ENCODE data around the gene SMIM41. TPM values are rescaled to one million over a fixed set of nuclear protein-coding genes. Genes with fewer than 3 reads are reported as not detected.

SMIM41 gene
- polyA plus RNA-seq (2013, experiment 1 of 2; ENCODE audit: insufficient read length): not detected
- polyA plus RNA-seq (2013, experiment 2 of 2; ENCODE audit: insufficient read length): not detected

DNA sequence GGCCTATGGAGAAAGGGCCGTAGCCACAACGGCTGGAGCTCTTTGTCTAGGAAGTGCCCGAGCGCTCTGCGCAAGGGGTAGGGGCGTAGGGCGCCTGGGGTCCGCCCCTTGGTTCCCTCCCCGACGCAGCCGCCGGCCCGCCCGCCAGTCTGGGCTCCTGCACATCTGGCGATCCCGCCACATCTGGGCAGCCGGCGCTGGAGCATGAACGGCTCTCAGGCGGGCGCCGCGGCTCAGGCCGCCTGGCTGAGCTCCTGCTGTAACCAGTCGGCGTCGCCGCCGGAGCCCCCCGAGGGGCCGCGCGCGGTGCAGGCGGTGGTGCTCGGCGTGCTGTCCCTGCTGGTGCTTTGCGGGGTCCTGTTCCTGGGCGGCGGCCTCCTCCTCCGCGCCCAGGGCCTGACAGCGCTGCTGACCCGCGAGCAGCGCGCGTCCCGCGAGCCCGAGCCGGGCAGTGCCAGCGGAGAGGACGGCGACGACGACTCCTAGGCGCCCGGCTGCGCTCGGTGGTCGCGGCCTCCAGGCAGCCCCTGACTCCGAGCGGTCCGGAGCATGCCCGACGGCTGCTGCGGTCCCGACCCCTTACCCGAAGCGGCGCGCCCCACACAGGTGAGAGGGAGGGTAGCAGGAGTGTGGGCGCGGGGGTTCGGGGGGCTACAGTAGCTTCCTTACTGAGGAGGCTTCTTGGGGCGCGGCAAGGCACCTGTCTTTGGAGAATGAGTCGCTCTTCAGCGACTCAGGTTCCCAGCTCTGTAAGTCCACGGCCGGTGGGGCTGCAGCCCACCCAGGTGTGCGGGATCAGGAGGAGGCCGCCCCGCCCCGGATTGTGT, at the start of gene SMIM41:
SMIM41 (plus strand) TSS at position 129 of the 827 bp plus-strand sequence; CDS start at position 205, 76 bp downstream.
- DNase-seq: no peak

DNA sequence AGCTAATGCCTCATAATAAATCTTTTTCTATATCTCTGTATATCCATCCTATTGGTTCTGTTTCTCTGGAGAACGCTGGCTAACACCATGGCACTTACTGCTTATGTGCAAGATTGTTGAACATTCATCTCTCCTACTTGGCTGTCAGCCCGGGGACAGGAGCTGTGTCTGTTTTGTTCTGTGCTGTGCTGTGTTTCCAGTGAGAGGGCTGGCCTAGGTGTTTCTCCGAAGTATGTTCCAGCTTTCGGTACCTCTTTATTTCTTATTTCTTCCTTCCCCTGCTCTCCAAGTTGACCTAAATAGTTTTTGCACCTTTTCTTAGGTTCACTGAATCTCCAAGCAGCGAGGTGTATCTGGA, 47.1 kb upstream of the SMIM41 start:
- DNase-seq: peak; percentile 44

DNA sequence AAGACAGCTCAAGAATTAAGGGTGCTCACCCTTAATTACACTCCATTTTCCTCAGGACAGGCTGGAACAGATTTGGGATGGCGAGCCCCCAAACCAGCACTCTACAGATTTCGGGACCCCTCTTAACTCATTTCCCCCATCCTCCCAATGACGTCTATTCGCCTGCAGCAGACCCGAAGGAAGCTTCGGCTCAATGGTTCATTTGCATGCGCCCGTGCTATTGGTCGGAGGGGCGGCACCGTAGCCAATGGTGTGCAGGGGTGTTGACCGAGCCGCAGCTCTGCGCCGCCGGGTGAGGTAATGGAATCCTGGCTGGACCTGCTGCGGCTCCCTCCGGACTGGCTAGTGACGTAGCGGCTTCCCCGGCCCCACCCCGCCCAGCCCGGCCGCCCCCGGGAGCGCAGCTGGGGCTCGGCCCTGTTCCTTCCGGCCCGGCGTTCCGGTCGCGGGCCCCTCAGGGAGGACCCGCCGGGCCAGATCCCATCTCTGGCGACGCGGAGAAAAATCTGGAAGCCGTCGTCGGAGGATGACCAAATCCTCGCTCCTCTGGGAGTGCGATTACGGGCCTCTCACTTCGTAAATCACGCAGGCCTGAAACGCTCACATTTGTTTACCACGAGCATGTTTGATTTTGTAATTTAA, 46.6 kb upstream of the SMIM41 start:
- peak; percentile 97 for DNase-seq

DNA sequence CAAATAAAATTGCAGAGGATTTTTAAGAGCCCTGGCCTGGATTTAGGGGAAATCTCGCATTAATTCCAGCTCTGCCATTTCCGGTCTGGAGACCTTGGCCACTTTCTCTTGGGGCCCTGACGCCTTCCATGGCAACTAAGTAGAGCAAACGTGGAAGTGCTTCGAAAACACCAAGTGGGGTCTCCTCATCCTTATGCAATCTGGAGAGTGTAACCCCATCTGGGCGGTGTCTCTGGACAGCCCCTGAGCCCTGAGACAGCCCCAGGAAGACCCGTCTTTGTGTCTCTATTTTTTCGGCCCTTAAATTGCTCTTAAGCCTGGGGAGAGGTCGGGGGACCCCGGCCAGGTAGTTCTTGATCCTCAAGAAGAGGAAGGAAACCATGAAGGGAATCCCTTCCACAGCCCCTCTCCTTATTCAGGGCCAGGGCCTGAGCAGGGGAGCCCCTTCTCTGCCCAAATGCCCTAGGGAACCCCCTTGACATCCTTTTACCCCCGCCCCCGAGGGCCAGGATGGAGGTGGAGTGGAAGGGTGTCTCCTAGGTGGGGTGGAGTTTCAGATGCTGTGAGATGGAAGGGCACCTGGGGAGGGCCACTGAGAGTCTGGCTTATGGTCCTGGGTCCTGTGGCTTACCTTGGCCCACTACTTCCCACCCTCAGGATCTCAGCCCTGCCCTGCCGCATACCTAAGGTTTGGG, 45.9 kb upstream of the SMIM41 start:
- no peak for DNase-seq

DNA sequence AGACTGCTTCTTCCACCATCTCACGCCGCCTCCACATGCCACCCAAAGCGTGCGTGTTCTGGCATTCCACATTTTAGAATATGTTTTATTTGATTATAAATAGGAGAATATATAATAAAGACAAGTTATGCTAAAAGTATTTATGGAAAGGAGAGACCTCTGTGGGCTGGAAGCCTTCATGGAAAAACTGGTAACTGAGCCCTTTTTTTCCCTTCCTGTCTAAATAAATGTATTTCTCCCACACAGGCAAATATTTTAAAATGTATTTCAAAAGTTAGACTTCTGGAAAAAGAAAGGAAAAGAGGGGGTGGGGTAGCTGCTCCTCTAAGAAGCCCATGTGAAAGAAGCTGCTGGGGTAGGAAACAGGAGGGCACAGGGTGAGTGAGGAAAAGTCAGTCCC, 44.3 kb upstream of the SMIM41 start:
- no peak for DNase-seq

DNA sequence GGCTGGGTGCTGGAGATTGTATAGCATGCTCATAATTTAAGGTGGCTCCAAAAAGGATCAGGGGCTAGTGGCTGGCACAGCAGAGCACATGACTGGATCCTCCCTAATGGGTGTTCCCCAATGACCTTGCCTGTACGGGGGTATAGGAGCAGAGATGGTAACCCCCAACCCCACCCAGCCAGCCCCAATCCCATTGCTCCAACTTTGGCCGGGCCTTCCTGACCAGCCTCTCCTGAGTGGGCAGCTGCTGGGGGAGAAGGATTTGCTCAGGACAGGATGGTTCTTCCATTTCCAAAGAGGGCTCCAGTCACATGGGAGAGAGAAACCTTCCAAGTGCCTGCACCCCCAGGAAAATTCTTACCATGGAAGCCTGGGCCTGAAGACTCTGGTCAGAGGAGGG, 43.6 kb upstream of the SMIM41 start:
- DNase-seq: no peak

DNA sequence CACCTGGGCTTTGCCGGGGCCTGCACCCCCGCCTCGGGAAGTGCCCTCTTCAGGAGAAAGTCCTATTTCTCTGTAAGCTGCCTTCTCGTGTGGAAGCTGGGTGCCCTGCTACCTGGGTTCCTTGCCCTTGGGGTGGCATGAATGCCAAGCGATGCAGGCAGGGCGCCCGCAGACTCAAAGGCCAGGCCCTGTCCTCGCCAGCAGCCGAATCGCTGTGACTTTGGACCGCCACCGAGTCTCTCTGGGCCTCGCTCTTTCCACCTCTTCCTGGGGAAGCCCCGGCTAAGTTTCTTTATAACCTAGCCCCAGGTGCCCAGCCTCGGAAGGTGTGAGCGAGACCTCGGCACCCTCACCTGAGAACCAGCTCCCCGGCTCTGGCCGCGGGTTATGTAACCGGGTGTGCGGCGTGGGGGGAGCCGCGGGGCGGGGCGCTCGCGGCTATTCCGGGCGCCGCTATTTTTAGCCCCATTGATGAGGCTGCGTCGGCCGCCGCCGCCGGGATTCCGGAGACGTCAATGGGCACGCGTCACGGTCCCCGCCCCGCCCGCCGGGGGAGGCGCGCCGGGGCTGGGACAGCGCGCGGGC, 42.8 kb upstream of the SMIM41 start:
- DNase-seq: peak; percentile 82

DNA sequence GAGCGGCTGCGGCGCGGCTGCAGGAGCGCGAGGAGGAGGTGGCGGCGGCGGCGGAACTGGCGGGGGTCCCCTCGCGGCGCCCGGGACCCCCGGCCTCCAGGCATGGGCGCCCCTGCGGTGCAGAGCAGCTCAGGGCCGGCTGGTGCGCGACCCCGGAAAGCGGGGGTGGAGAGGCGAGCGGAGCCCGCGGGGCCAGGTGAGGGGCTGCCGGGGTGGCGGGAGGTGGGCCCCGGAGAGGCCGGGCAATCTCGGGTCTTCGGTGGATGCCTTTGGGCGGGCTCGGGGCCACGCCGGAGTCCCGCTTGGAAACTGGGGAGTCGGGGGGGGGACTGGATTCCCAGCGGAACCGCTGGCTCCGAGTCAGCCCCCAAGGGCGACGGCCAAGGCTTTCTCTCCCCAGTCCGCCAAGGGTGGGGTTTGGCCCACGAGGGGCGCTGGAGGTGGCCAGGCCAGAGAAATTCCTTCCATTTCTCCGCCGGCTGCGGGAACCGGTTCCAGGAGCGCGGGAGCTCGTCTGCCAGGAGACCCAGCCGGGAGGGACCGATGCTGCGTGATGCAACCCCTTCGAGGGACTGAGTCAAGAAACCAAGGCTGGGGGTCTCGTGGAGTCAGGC, 42.1 kb upstream of the SMIM41 start:
- DNase-seq: peak; percentile 55

DNA sequence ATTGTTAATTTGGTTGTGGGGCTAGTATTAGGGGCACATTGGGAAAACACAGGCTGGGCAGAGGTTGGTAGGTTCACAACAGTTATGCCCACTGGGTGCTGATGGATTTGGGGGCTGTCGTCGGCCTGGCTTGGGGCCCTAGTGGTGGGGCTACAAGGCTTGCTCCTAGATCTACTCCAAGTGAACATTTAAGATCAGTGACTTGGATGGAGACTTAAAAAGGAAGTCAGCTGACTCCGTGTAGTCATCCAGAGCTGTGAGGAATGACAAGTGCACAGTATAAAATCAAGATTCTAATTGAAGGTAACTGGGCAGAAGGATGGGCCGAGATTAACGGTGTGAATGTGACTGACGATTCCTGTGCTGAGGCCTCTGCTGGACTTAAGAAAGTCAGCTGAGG, 41.1 kb upstream of the SMIM41 start:
- DNase-seq: no peak

DNA sequence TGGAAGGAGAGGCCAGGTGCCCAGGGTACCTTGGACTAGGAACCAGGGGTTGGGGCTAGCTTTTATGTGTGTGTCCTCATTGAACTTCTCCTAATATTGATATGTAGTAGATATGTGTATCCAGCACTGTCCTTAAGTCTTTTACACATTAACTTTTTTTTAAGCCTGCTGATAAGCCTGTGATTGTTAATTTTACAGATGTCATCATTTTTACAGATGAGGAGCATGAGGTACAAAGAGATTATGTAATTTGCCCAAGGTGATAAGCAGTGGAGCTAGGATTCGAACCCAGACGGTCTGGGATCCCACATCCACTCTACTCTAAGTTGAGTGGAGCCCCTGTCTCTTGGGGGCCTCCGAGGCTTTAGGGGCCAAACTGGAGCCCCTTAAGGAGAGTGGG, 38.5 kb upstream of the SMIM41 start:
- no peak for DNase-seq

DNA sequence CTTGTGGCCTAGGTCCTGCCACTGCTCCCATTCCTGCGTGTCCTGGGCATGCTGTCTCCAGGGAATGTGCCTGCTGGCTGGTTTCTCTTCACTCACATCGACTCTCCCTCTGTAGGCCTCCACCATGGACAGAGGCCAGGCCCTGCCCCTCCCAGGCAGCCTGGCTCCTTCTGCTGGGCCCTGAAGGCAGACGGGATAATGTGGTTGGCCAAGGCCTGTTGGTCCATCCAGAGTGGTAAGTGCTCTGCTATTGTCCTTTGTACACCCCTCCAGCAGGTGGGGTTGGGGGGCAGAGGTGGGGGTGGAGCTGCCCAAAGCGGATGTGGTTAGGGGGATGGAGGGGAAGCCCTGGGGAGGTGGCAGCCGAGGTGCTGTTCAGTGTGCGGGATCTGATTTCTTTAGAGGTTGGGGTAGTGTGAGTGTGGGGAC, 37.8 kb upstream of the SMIM41 start:
- no peak for DNase-seq

DNA sequence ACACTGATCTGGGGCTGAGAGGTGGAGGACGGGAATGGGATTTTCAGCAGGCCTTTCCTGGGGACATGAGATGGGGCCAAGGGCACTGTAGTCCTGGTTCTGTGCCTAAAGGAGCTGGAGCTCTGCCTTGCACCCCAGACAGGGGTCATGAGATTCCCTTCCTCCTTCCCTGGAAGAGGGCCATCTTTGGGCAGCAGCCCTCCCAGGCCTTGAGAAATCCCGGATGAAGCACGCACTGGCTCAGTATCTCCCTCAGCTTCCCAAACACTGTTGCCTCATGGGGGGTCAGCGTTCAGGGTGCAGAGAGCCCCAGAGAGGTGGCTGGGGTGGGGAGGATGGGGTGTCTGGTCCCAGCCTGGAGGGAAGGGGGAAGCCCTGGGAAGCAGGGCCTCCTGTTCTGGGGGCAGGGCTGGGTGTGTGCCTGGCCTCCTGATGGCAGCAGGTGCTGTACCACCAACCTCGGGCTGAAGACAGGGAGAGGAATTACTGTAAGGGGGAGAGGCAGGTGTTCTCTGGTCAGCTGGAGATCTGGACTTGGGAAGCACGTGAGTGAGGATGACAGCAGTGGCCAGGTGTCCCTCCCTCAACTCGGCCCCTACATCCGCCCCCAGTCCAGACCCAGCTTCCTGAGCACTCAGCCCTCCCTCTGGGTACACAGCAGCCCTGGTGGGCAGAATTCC, 36.7 kb upstream of the SMIM41 start:
- DNase-seq: no peak

DNA sequence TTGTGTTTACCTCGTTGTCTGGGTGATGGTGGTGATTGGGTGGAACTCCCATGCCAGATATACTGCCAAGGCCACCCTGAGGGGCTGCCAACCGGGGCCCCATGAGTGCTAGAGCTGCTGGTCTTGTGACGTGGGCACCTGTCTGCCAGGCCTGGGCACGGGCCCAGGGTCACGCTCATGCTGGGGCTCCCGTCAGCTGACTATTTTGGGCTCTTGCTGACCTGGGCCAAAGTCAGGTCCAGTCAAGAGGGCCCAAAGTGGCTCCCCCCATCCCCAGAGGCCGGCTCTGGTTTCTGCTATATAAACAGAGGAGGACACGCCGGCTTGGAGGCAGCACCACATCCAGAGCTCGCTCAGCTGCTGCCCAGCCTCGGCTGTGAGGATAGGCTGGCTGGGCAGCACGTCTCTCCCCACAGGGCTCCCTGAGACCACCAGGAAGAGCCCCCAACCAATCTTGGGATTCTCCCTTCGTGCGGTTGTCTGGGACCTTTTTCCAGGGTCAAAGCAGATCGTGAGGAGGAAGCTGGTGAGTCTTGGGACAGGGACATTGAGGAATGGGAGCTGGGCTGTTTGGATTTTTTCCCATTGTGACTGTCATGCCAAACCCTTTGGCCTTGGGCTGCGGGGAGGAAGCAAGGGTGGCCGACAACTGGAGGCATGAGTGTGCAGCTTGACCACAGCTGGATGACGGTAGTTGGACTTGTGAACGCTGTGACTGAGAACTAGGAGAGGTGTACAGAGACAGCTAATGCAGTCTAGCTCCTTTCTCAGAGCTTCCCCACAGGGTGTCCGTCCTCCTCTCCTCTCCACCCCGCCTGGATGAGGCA, 35.9 kb upstream of the SMIM41 start:
- DNase-seq: no peak

DNA sequence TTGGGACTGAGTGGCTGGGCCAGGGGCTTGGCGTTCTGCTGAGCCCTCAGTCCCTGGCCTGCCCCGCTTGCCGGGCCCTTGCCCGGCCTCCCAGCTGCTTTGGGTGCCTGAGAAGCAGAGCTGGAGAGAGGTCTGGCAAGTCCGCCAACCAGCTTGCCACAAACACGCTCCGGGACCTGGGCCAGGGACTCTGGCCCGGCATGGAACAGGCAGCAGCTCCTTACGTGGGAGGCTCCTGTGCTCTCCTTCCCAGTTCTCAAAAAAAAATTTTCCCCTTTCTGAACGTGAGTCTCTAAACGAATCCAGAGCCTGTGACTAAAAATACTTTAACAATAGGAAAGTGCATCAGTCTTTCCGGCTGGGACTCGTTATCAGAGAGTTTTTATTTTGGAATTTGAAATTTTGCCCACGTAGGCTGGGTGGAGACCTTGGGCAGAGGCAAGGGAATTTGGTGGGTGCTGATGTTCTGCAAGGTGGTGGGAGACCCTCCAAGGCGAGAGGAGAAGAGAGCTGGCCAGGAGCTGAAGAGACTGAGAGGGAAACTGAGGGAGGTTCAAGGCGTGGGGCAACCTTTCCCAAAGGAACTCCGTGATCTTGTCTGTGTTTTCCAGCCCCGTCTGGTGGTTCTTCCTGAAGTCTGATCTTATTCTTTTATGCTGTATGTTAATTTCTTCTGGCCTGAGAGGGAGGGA, 35.1 kb upstream of the SMIM41 start:
- DNase-seq: no peak

DNA sequence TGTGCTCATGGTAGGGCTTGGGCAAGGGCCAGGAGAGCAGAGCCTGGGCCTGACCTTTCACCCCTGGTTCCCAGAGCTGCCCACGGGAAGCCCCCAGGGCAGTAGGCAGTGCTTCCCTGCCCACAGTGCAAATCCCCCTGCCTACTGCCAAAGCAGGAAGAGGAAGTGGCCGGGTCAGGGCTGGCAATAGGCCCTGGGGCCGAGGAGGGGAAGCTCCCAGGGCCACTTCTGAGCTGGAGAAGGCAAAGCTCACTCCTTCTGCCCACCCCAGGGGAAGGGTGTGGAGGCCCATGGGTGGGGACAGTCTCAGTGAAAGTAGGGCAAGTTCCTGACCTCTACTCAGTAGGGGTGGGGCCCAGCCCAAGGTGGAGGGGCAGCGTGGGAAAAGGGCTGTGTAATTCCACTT, 33.7 kb upstream of the SMIM41 start:
- no peak for DNase-seq

DNA sequence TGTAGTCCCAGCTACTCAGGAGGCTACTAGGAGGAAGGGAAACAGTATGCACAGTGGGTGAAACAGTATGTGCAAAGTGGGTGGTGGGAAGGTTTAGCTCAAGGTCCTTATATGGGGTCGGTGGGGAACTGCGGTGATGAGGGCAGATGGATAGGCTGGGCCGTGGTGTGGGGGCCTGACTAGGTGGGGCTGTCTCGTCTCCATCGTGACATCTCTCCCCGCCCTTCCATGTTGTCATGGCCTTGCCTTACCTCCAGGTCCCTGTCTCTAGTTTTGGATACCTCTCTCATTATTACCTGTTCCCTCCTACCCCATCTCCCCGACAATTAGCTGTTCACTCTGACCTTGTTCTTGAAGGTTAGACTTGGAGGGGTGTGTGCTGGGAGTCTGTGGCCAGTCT, 32.6 kb upstream of the SMIM41 start:
- no peak for DNase-seq

DNA sequence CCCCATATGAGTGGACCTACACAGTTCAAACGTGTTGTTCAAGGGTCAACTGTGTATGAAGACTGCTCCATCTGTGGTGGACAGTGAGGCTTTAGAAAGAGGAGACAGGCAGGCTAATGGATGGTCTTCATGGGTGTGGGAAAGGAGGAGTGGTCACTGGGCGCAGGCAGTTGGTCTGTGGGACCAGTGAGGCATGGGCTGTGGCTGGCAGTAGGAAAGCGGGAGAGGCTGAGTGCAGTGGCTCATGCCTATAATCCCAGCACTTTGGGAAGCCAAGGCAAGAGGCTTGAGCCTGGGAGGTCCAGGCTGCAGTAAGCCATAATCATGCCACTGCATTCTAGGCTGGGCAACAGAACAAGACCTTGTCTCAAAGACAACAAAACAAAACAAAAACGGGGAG, 30.2 kb upstream of the SMIM41 start:
- no peak for DNase-seq

DNA sequence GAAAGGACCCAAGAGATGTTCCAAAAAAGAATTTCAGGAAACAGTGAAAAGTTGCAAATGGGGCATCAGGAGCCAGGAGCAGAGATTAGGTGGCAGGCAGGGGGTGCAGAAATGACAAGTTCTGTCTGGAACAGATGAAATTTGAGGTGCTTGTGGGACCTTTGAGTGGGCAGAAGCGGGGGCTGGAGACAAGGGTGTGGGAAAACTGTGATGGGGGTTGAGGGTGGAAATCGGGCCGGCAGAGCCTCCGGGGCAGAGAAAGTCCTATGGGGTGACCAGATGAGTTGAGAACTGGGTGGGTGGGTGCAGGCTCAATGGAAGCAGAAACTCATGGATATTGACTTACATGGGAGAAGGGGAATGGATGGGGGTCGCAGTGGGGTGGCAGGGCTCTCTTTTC, 29.8 kb upstream of the SMIM41 start:
- DNase-seq: no peak

DNA sequence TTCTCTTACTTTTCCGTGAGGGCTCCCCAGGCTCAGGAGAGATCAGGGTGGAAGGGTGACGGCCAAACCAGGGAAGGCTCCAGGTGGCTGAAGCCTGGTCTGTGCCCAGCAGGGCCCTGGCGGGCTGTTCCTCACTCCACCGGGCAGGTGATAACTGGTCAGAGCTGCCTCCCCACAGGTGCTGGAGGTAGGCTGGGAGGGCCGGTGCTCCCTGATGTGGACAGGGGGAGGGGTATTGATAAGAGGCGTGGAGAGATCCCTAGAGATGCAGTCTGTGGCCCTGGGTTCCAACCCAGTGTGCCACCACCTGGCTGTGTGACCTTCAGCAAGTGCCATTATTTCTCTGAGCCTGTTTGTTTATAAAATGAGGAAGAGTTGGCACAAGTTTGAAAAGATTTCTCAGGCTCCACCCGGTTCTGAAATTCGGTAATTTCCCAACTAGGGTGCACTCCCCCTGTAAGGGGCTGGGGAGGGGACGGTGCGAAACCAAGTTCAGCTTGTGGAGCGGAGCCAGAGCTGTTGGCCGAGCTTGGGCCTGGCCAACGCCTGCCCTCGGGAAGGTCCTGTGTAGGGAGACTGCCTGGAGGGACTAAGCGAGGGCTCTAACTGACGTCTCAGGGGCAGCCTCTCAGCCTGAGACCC, 29.3 kb upstream of the SMIM41 start:
- no peak for DNase-seq
